HG02759 (cell line): Measurements from ENCODE around the gene PLP2.
"Not testable (repeated sequence)": the region's sequence is repeated elsewhere in the genome, so short reads cannot be mapped to it uniquely, and the experiment has no call there.

Experiments
- ATAC-seq: cut with Tn5 transposase; IDR thresholded peaks from one replicate; pipeline ENCODE4 v1.9.1; 2021; ENCODE audit warnings: mild to moderate bottlenecking, moderate library complexity; ENCODE audit not compliant: unreplicated experiment

PLP2 gene

GRCh38 chrX:49171752-49172279, at the start of gene PLP2:
TSS of gene PLP2 (plus strand) at chrX:49171898. CDS start at chrX:49172001, 103 bp downstream.
- ATAC-seq, result peak; percentile 33

GRCh38 chrX:49122499-49122898, 49.2 kb upstream of the PLP2 start:
- no peak for ATAC-seq

- not testable (repeated sequence) for ATAC-seq
Measured at GRCh38 chrX:49127742-49128258, 43.9 kb upstream of the PLP2 start.

- no peak for ATAC-seq
Measured at GRCh38 chrX:49129427-49129826, 42.3 kb upstream of the PLP2 start.

DNA sequence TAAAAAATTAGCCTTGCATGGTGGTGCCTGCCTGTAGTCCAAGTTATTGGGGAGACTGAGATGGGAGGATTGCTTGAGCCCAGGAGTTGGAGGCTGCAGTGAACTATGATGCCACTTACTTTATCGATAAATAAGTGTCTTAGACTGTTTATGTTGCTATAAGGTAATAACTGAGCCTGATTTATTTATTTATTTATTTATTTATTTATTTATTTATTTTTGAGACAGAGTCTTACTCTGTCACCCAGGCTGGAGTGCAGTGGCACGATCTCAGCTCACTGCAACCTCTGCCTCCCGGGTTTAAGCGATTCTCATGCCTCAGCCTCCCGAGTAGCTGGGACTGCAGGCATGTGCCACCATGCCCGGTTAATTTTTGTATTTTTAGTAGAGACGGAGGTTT, 39.4 kb upstream of the PLP2 start:
- not testable (repeated sequence) for ATAC-seq

GRCh38 chrX:49133759-49134158, 37.9 kb upstream of the PLP2 start:
- ATAC-seq, result no peak

GRCh38 chrX:49137492-49137891, 34.2 kb upstream of the PLP2 start:
- ATAC-seq, result no peak

DNA sequence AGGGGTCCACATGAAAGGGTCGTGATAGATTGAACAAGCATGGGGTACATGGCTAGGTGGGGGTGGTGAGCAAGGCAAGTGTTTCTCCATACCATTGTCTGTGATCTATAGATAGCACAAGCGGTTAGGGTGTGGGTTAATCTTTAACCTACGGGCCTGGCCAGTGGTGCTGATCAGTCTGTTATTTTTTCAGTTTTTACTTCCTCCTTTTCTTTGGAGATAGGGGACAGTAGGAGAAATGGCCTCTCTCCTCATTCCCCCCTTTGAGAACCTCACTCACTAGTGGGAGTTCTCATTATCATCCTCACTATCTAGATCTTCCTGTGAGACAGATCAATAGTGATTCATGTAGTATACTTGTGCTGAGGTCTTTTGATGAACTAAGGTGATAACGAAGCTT, 32.0 kb upstream of the PLP2 start:
- ATAC-seq, result no peak

- ATAC-seq, result not testable (repeated sequence)
Measured at GRCh38 chrX:49142264-49142663, 29.4 kb upstream of the PLP2 start.

DNA sequence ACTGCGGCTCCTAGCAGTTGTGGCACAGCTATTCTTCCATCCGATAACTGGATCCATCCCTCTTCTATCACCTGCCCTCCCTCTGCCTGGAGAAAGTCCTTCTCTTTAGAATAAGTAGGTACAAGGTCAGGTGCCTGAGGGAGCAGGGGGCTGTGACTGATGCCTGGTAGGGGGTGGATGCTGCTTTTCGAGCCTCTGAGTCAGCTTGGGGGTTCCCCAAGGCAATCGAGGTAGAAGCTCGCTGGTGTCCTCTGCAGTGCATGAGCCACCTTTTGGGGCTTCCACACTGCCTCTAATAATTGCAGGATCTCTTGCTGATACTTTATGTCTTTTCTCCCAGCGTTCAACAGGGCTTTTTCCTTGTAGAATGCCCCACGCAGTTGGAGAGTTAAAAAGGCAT, 28.5 kb upstream of the PLP2 start:
- ATAC-seq, result not testable (repeated sequence)

DNA sequence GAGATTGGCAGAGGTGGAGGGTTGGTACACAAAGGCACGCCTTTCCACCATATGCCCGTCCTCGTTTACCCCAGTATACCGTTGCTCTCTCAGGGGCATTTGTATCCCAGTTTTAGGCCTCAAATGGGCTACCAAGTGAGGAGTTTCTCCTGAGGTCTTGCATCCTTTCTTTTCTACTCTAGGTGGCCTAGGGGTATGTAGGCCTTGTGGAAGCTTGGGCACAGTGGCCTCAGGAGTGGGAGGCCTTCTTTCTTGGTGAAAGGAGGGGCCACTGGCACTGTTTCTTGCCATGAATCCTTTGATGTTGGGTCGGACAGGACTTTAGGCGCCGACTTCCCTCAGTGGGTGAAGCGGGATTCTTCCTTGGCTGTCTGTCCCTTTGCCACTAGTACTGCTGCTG, 24.4 kb upstream of the PLP2 start:
- ATAC-seq, result no peak

DNA sequence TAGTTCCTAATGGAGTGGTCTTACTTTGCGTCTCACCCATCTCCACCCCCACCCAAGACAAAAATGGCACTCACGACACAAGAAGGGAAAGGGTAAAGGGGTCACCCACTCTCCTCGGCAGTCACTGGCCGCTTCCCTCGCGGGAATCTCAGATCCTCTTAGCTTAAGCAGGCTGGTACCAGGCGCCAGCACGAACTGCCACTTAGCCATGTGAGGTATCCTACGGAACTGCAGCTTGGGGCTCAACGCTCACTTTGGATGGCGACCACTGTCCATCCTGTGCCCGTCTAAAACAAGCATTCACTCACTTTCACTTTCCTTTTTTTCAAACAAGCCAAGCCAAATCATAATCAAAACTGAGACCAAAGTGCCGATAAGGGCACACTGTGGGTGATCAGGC, 23.8 kb upstream of the PLP2 start:
- no peak for ATAC-seq

- ATAC-seq, result not testable (repeated sequence)
Measured at GRCh38 chrX:49148390-49149100, 23.2 kb upstream of the PLP2 start.

DNA sequence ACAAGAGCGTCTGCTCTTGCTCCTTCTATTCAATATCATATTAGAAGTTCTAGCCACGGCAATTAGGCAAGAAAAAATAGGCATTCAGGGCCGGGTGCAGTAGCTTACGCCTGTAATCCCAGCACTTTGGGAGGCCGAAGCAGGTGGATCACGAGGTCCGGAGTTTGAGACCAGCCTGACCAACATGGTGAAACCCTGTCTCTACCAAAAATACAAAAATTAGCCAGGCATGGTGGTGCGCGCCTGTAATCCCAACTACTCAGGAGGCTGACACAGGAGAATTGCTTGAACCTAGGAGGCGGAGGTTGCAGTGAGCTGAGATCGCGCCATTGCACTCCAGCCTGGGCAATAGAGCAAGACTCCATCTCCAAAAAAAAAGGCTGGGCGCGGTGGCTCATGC, 22.4 kb upstream of the PLP2 start:
- ATAC-seq, result not testable (repeated sequence)

- no peak for ATAC-seq
Measured at GRCh38 chrX:49153467-49153866, 18.2 kb upstream of the PLP2 start.

GRCh38 chrX:49155243-49155899, 16.3 kb upstream of the PLP2 start:
- ATAC-seq, result no peak

DNA sequence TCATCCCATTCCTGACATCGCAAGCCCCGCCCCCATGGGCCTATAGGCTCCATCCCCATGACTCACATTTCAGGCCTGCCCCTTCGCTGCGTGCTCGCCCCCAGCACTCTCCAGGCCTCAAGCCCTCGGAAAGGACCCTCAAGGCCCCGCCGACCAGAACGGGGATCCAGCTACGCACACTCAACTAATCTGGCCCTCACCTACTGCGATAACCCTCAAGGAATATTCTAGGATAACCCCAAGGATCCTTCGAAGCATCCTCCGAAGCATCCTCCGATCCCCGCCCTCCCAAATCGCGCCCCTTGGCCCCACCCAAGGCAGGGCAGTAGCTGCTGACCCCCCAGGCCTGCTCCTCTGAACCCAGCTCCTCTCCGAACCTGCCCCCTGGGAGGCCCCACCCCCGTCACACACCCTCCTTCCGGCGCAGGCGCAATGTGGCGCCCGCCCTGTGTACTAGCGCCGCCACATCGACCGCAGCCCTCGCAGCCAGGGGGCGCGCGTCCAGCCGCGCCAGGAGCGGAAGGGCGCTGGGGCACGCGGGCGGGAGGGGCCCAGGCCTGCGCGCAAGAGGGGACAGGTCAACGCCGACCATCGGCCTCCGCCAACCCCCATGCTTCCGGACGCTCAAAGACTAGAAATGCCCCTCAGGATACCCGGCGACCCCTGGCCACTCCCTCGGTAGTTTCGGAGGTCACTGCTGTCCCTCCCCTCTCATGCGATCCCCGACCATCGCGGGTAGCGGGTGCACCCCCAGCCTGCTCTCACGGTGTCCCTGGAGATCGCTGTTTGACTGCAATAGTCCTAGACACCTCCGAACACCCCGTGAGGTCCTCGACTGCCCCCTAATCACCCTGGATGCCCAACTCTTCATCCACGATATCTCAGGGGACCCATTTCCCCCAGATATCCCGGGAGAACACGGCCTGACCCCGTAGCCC, 15.5 kb upstream of the PLP2 start:
- peak; percentile 94 for ATAC-seq

DNA sequence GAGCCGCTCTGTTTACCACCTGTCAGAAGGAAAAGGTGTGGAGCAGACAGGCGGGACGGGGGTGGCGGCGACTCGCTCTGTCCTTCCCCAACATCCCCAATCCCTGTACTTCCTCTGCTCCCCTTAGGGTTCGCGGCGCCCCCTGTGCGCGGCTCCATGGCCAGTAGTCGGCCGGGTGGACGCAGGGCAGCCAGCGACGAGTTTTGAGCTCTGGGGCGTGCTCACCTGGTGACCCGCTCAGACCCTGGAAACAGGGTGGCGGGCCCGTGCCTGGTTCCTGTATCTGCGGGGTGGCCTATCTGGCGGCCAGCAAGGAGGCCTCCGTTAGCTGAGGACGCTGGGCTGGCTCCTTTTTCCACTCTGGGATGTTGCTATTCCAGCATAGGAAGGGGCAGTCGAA, 14.5 kb upstream of the PLP2 start:
- ATAC-seq, result no peak

- no peak for ATAC-seq
Measured at GRCh38 chrX:49160908-49161307, 10.8 kb upstream of the PLP2 start.

- no peak for ATAC-seq
Measured at GRCh38 chrX:49161632-49162031, 10.1 kb upstream of the PLP2 start.

DNA sequence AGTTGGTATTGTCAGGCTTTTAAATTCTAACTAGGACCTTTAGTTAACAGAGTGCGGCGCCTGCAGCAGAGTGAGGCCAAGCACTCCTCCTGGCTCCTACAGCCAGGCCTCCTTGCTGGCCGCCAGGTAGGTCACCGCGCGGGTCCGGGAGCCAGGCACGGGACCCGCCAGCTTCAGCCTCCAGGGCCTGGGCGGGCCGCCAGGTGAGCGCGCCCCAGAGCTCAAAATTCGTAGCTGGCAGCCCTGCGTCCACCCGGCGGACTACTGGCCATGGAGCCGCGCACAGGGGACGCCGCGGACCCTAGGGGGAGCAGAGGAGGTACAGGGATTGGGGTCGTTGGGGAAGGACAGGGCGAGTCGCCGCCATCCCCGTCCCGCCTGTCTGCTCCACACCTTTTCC, 9.1 kb upstream of the PLP2 start, which contains the start of gene MAGIX:
Gene MAGIX, plus strand, starts transcription at position 139 of the 400 bp plus-strand sequence. Its CDS starts 132 bp downstream, at position 271.
- no peak for ATAC-seq
